Measurements from ENCODE around the gene COQ7.

The COQ7 gene

GRCh38 chr16:19113577-19114358, 46.4 kb downstream of the COQ7 start, which contains the start of gene ITPRIPL2:
ITPRIPL2 (plus strand) TSS chr16:19113964; CDS start chr16:19114462, 498 bp downstream.
- no peak for TF ChIP-seq CTCF (conservative IDR thresholded peaks at IDR 0.05; ENCODE audit: low read depth)
- ChIA-PET POLR2A (ENCODE audit: low non-redundant PET) (interaction anchor here (0.6 to 0.9 kb wide), 2 partner anchors 25 to 108 kb away, joined by 3 read pairs; no protein-coding TSS in a partner anchor), CTCF (interaction anchor here (0.6 to 1.0 kb wide), 6 partner anchors 12 to 269 kb away, joined by 3 to 5 read pairs (median 4); no protein-coding TSS in a partner anchor)
- H3K27ac ChIP-seq = peak within 1 kb of the TSS; percentile 91
- peak; percentile 72 for DNase-seq (ENCODE audit: low spot score)

GRCh38 chr16:19114359-19115147, 47.1 kb downstream of the COQ7 start:
- POLR2A ChIA-PET (ENCODE audit: low non-redundant PET) = interaction anchor here (0.9 to 1.4 kb wide), 2 partner anchors 23 to 24 kb away, joined by 3 to 4 read pairs; no protein-coding TSS in a partner anchor
- CTCF ChIA-PET = interaction anchor here (0.6 to 1.0 kb wide), 5 partner anchors 12 to 128 kb away, joined by 3 to 6 read pairs (median 4); no protein-coding TSS in a partner anchor
- peak; percentile 61 for DNase-seq (ENCODE audit: low spot score)
- peak; percentile 46 for TF ChIP-seq CTCF (conservative IDR thresholded peaks at IDR 0.05; ENCODE audit: low read depth)
- H3K27ac ChIP-seq = peak overlapping the region; percentile 91

GRCh38 chr16:19115148-19116021, 48.0 kb downstream of the COQ7 start:
- ChIA-PET POLR2A (ENCODE audit: low non-redundant PET) (interaction anchor here (1.4 kb wide), 1 partner anchor 24 kb away, joined by 4 read pairs; no protein-coding TSS in a partner anchor), CTCF (interaction anchor here (0.6 to 0.9 kb wide), 3 partner anchors 20 to 129 kb away, joined by 4 to 6 read pairs (median 4); no protein-coding TSS in a partner anchor)
- no peak for TF ChIP-seq CTCF (conservative IDR thresholded peaks at IDR 0.05; ENCODE audit: low read depth)
- DNase-seq (ENCODE audit: low spot score) = no peak
- H3K27ac ChIP-seq = peak overlapping the region; percentile 91

- ChIA-PET CTCF (interaction anchor here (0.6 to 0.8 kb wide), 2 partner anchors 31 to 62 kb away, joined by 4 to 5 read pairs; no protein-coding TSS in a partner anchor), POLR2A (ENCODE audit: low non-redundant PET) (no interaction called here)
- no peak for TF ChIP-seq CTCF (conservative IDR thresholded peaks at IDR 0.05; ENCODE audit: low read depth)
- H3K27ac ChIP-seq = peak overlapping the region; percentile 34
- peak; percentile 46 for DNase-seq (ENCODE audit: low spot score)
Measured at GRCh38 chr16:19116711-19117449, 49.5 kb downstream of the COQ7 start.

- ChIA-PET POLR2A (ENCODE audit: low non-redundant PET) (no interaction called here), CTCF (interaction anchor here (0.6 to 0.9 kb wide), 4 partner anchors 10 to 372 kb away, joined by 3 to 4 read pairs (median 3); no protein-coding TSS in a partner anchor)
- no peak for TF ChIP-seq CTCF (conservative IDR thresholded peaks at IDR 0.05; ENCODE audit: low read depth)
- peak overlapping the region; percentile 87 for H3K27ac ChIP-seq
- DNase-seq (ENCODE audit: low spot score) = peak; percentile 79
Measured at GRCh38 chr16:19118938-19119431, 51.6 kb downstream of the COQ7 start.

All from RWPE1 (cell line).